ENCODE measurements around the gene THOC2.

Gene THOC2

GRCh38 chrX:123648028-123648810 is 84.6 kb downstream of the THOC2 start (continued):
- TF ChIP-seq, protein P1, sequence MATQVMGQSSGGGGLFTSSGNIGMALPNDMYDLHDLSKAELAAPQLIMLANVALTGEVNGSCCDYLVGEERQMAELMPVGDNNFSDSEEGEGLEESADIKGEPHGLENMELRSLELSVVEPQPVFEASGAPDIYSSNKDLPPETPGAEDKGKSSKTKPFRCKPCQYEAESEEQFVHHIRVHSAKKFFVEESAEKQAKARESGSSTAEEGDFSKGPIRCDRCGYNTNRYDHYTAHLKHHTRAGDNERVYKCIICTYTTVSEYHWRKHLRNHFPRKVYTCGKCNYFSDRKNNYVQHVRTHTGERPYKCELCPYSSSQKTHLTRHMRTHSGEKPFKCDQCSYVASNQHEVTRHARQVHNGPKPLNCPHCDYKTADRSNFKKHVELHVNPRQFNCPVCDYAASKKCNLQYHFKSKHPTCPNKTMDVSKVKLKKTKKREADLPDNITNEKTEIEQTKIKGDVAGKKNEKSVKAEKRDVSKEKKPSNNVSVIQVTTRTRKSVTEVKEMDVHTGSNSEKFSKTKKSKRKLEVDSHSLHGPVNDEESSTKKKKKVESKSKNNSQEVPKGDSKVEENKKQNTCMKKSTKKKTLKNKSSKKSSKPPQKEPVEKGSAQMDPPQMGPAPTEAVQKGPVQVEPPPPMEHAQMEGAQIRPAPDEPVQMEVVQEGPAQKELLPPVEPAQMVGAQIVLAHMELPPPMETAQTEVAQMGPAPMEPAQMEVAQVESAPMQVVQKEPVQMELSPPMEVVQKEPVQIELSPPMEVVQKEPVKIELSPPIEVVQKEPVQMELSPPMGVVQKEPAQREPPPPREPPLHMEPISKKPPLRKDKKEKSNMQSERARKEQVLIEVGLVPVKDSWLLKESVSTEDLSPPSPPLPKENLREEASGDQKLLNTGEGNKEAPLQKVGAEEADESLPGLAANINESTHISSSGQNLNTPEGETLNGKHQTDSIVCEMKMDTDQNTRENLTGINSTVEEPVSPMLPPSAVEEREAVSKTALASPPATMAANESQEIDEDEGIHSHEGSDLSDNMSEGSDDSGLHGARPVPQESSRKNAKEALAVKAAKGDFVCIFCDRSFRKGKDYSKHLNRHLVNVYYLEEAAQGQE (tag by site-specific recombination; IDR thresholded peaks at IDR 0.05) = no peak
- TF ChIP-seq OSR2 (tag by site-specific recombination; IDR thresholded peaks at IDR 0.05) (no peak), ZBTB7A (tag by site-specific recombination; IDR thresholded peaks at IDR 0.05; ENCODE audit: low read depth) (no peak), ZNF639 (tag by site-specific recombination; IDR thresholded peaks at IDR 0.05) (no peak), BCL6B (tag by site-specific recombination; IDR thresholded peaks at IDR 0.05) (no peak), ZNF148 (tag by site-specific recombination; IDR thresholded peaks at IDR 0.05; ENCODE audit: borderline replicate concordance) (no peak), ZSCAN23 (tag by site-specific recombination; IDR thresholded peaks at IDR 0.05) (no peak), ZNF112 (tag by site-specific recombination; IDR thresholded peaks at IDR 0.05) (no peak), PRDM1 (tag by site-specific recombination; IDR thresholded peaks at IDR 0.05) (no peak), ZNF48 (tag by site-specific recombination; IDR thresholded peaks at IDR 0.05) (no peak), ZNF394 (tag by site-specific recombination; IDR thresholded peaks at IDR 0.05; ENCODE audit: borderline replicate concordance) (no peak)
- TF ChIP-seq, protein P2, sequence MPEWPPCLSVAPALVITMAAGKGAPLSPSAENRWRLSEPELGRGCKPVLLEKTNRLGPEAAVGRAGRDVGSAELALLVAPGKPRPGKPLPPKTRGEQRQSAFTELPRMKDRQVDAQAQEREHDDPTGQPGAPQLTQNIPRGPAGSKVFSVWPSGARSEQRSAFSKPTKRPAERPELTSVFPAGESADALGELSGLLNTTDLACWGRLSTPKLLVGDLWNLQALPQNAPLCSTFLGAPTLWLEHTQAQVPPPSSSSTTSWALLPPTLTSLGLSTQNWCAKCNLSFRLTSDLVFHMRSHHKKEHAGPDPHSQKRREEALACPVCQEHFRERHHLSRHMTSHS (tag by site-specific recombination; IDR thresholded peaks at IDR 0.05) = no peak

DNA sequence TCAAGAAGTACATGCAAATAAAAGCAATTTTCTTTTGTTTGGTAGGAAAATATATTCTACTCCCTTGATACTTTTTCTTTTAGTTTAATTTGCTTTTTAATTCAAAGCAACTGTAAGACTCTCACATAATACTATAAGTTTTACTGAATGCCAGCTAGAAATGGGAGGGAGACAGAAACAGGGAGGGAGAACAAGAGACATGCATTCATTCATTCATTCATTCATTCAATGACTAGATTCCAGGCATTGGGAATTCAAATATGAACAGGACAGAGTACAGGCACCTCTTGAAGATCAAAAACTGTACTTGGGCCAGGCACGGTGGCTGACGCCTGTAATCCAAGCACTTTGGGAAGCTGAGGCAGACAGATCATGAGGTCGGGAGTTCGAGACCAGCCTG is 85.6 kb downstream of the THOC2 start:
- peaks cover 3 to 7% of the 10 kb centered on the region in 2 experiments for H3K36me3 ChIP-seq (ENCODE audit: control insufficient read depth in 2 of 2, insufficient read depth in 1 of 2, low read length in 2 of 2)
- POLR2A ChIA-PET = no interaction called here
- H3K4me1 ChIP-seq (ENCODE audit: control insufficient read depth, insufficient read depth, low read length) = no peaks in the 10 kb centered on the region; the same call in 1 of the 2 replicates
- H3K27ac ChIP-seq (ENCODE audit: extremely low read depth, low read depth, low read length) = no peak overlapping the region
- CTCF ChIA-PET = interaction anchor here (0.6 kb wide), 2 partner anchors 29 to 54 kb away, joined by 3 to 4 read pairs; no protein-coding TSS in a partner anchor
- H3K9me3 ChIP-seq (ENCODE audit: control insufficient read depth, insufficient read depth, low read depth, low read length) = no peaks in the 10 kb centered on the region
- no peak overlapping the region for H3K4me3 ChIP-seq (ENCODE audit: low read depth, low read length)
- TF ChIP-seq ZNF280D (tag by site-specific recombination; IDR thresholded peaks at IDR 0.05) = no peak
- TF ChIP-seq ZNF133 (tag by site-specific recombination; IDR thresholded peaks at IDR 0.05) = no peak
- no peak for TF ChIP-seq ZNF76 (tag by site-specific recombination; IDR thresholded peaks at IDR 0.05; ENCODE audit: borderline replicate concordance, low read depth)
- TF ChIP-seq BCL11A (tag by site-specific recombination; IDR thresholded peaks at IDR 0.05; ENCODE audit: low read depth) = no peak
- TF ChIP-seq ZNF132 (tag by site-specific recombination; IDR thresholded peaks at IDR 0.05; ENCODE audit: borderline replicate concordance) = no peak
- TF ChIP-seq ZNF292 (tag by site-specific recombination; IDR thresholded peaks at IDR 0.05; ENCODE audit: borderline replicate concordance, low read depth) = no peak
- TF ChIP-seq OVOL3 (tag by site-specific recombination; IDR thresholded peaks at IDR 0.05) = no peak
- no peak for TF ChIP-seq ZNF621 (tag by site-specific recombination; IDR thresholded peaks at IDR 0.05)
- no peak for TF ChIP-seq ZNF530 (tag by site-specific recombination; IDR thresholded peaks at IDR 0.05; ENCODE audit: low read depth)
- no peak for TF ChIP-seq ZEB2 (tag by site-specific recombination; IDR thresholded peaks at IDR 0.05)
- TF ChIP-seq OSR2 (tag by site-specific recombination; IDR thresholded peaks at IDR 0.05) = no peak
- no peak for TF ChIP-seq ZNF792 (tag by site-specific recombination; IDR thresholded peaks at IDR 0.05)

Measured in HEK293 (cell line).